Bronchial epithelial cell (primary cell): Measurements from ENCODE around the gene IPO5. TPM values are rescaled to one million over a fixed set of nuclear protein-coding genes. Genes with fewer than 3 reads are reported as not detected.

Experiments used
- DNase-seq: peaks from one replicate; pipeline ENCODE4 v3.0.0-alpha.2; 2010; ENCODE audit warnings: low read depth
- FAIRE-seq: peaks from 2 replicates; lab custom pipeline; 2011; peaks lifted over from hg19 to GRCh38; lab: Jason Lieb, UNC
- H3K27me3 ChIP-seq: 2 replicates; pipeline ENCODE4 v1.5.1; 2011; ENCODE audit warnings: low read length; ENCODE audit not compliant: control insufficient read depth, insufficient read depth
- H3K36me3 ChIP-seq: 2 replicates; pipeline ENCODE4 v1.5.1; 2011; ENCODE audit warnings: low read length; ENCODE audit not compliant: control insufficient read depth, insufficient read depth
- H3K4me3 ChIP-seq: 2 replicates; pipeline ENCODE4 v1.5.1; 2011; ENCODE audit warnings: mild to moderate bottlenecking, low read depth, low read length, control low read depth
- CTCF ChIP-seq: IDR thresholded peaks from 2 replicates; pipeline ENCODE4 v1.5.1; 2011; ENCODE audit warnings: mild to moderate bottlenecking, moderate library complexity, low read length, control low read depth, inconsistent platforms; ENCODE audit not compliant: insufficient read depth, severe bottlenecking
- total RNA-seq: library from RNA; depleted of rRNA; stranded (reverse); fragments of >200 nt; gene quantifications from 2 replicates; pipeline ENCODE4 v1.2.1, GENCODE V29; 2014

Gene IPO5
- total RNA-seq, 1 donor from 2014 or later: 112 TPM

- no peak for DNase-seq
- H3K36me3 ChIP-seq: no peaks in the 10 kb centered on the region
- TF ChIP-seq CTCF: no peak
- no peaks in the 10 kb centered on the region for H3K27me3 ChIP-seq
- no peak overlapping the region for H3K4me3 ChIP-seq
- FAIRE-seq: no peak
Observed at GRCh38 chr13:98048265-98048664, 94.8 kb downstream of the IPO5 start.

GRCh38 chr13:98050041-98050466, 96.6 kb downstream of the IPO5 start:
- no peak for TF ChIP-seq CTCF
- FAIRE-seq: peak; percentile 52
- peak; percentile 48 for DNase-seq

GRCh38 chr13:98052412-98052811, 98.9 kb downstream of the IPO5 start:
- DNase-seq (no peak), FAIRE-seq (no peak)
- TF ChIP-seq CTCF: no peak
- Histone ChIP-seq H3K27me3 (no peaks in the 10 kb centered on the region), H3K36me3 (no peaks in the 10 kb centered on the region), H3K4me3 (no peak overlapping the region)

More at GRCh38 chr13:98050041-98050466, 96.6 kb downstream of the IPO5 start:
- Histone ChIP-seq H3K36me3 (no peaks in the 10 kb centered on the region), H3K4me3 (no peak overlapping the region), H3K27me3 (no peaks in the 10 kb centered on the region)

- FAIRE-seq: no peak
- H3K4me3 ChIP-seq: no peak overlapping the region
- H3K36me3 ChIP-seq: no peaks in the 10 kb centered on the region
- no peaks in the 10 kb centered on the region for H3K27me3 ChIP-seq
- no peak for TF ChIP-seq CTCF
- no peak for DNase-seq
Observed at GRCh38 chr13:98054301-98054700, 100.8 kb downstream of the IPO5 start.

GRCh38 chr13:98055623-98056022, 102.1 kb downstream of the IPO5 start:
- H3K36me3 ChIP-seq: no peaks in the 10 kb centered on the region
- H3K27me3 ChIP-seq: no peaks in the 10 kb centered on the region
- FAIRE-seq (no peak), DNase-seq (no peak)
- H3K4me3 ChIP-seq: no peak overlapping the region
- no peak for TF ChIP-seq CTCF

GRCh38 chr13:98056839-98057410, 103.5 kb downstream of the IPO5 start:
- peak; percentile 99 for FAIRE-seq
- Histone ChIP-seq H3K27me3 (no peaks in the 10 kb centered on the region), H3K4me3 (no peak overlapping the region), H3K36me3 (no peaks in the 10 kb centered on the region)
- TF ChIP-seq CTCF: no peak
- DNase-seq: no peak
